NCI-H146 treated with DMSO at 0.1 percent for 48 hours (cell line): ENCODE results near the gene CHST15.

Experiments used
- DNase-seq: peaks from one replicate; lab custom pipeline; 2025; ENCODE audit not compliant: unreplicated experiment; lab: John Stamatoyannopoulos, UW

The CHST15 gene, protein sequence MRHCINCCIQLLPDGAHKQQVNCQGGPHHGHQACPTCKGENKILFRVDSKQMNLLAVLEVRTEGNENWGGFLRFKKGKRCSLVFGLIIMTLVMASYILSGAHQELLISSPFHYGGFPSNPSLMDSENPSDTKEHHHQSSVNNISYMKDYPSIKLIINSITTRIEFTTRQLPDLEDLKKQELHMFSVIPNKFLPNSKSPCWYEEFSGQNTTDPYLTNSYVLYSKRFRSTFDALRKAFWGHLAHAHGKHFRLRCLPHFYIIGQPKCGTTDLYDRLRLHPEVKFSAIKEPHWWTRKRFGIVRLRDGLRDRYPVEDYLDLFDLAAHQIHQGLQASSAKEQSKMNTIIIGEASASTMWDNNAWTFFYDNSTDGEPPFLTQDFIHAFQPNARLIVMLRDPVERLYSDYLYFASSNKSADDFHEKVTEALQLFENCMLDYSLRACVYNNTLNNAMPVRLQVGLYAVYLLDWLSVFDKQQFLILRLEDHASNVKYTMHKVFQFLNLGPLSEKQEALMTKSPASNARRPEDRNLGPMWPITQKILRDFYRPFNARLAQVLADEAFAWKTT

DNA sequence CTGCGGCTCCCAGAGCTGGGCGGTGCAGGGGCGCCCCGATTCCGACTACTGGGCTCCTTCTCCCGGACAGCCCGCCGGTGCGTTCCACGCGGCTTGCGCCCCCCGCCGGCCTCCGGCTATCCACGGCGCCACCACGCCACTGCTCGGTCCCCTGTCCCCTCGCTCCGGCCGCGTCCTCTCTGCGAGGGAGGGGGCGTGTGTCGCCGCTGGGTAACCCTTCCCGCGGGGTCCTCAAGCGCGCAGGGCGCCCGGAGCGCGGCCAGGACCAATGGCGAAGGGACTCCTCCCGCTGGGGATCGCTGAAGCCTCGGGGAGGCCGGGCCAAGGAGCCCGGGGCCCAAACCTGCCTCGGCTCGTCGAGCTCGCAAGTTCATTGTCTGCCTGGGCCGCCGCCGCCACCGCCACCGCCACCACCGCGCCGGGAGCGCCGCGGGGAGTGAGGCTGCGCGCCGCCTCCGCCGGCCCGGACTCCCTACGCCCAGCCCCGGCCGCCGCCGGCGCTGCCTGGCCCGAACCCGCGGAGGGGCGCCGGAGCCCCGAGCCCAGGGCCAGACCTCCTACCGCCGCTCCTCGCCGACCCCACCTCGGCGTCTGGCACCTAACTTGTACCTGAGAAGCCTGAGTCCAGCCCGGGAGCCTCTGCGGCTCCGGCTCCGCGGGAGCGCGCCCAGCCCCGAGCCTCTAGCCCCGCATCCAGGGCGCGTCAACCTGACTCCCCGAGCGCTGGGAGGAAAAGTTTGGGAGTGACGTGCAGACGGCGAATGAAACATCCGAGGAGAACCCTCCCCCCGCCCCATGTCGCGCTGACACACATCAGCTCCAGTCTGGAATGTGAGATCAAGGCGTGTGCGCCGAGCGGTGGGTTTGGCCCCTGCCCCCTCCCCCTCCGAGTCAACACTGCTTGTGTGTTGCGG is at the start of gene CHST15:
Gene CHST15, minus strand, starts transcription at position 739 of the 914 bp plus-strand sequence. CDS start 47,386 bp downstream, outside the sequence.
- DNase-seq: no peak

DNA sequence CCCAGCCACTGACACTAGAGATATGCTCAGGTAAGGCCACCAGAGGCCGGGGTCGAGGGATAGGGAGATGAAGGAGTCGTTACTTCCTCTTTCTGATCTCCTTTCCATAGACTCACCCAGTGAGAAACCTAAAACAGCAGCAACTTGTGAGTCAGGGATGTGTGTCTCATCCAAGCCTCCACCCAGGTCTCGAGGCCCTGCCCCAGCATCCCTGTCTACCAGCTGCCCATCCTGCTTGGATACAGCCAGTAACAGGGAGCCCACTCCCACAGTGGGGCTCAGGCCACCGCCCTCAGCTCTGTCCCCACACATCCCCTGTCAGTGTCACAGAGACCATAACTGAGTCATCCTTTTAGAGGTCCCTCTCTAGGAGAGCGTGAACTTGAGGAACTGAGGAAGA is 49.6 kb upstream of the CHST15 start:
- DNase-seq: no peak

DNA sequence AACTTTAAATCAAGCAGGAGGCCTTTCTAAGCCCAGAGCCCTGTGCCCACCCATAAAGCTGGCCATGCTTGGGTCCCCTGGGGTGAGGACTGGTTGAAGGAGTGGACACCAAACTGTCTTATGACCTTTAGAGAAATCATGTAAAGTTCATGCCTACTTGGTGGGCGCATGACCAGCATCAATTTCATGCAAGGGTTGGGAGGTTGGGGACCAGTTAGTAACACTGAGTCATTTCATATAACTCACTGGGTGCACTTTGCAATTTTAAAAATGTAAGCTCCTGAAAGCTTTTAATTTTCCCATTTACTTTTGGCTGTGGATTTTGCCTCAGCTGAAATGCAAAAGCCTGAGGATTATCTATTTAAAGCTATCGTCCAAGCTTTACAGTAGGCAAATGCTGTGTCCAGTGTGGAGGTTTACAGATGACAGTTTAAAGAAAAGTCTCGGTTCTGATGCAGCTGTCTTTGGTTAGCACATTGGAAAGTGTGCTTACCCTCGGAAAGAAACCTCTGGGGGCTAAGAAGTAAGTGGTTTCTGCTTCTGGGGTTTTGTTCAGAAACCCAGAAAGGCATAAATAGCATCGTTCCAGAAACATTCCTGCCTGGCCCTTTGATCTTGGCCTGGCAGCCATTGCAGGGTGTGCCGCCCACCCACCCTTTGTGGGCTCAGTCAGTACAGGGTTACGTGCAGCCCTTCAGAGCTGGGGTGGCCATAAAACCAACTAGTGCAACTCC is 48.8 kb upstream of the CHST15 start:
- DNase-seq: no peak

DNA sequence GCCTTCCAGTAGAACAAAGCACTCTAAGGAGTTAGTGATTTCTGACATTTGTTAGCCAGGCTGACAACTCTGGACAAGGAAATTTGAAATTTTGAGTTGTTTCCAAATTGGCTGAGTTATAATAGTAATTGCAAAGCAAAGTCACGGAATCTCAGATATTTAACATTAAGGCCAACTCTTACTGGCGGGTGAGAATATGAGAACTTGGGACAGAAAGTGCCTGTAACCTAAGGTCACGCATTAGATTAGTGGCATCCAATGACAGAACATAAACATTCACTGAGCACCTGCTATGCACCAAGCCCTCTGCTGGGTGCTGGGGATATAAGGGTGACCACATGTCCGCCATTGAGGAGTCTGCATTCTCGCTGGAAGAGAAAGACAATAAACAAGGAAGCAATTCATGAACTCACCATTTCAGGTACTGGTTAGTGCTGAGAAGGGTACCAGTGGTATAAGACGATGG is 45.5 kb upstream of the CHST15 start:
- DNase-seq: no peak

DNA sequence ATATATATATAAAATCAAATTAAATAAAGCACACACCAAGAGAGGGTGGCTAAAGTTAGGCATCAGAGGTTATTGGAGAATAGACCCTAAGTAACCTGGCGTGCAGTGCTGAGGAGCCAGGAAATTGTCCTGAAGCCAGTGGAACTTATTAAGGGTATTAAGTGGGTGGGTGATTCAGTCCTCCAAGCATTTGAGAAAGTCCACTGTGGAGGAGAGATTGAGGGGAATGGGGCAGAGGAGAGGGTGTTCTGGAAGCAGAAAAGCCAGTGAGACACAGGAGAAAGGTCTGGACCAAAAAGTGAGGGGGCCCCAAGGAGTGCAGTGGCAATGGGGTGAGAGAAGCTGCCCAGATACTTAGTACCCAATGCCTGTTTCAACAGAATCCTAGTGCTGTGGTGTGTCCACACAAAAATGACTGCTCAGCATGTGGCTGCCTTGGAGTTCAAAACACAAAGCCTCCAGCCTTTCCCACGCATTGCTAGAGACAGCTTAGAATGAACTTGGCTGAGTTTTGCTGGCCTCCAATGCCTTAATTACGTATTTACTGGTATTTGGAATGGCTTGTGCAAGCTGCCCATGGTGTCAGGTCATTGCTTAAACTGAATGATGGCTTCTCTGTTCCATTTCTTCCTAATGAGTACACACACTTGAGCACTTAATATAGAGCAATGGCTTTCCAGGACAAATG is 44.9 kb upstream of the CHST15 start:
- no peak for DNase-seq

DNA sequence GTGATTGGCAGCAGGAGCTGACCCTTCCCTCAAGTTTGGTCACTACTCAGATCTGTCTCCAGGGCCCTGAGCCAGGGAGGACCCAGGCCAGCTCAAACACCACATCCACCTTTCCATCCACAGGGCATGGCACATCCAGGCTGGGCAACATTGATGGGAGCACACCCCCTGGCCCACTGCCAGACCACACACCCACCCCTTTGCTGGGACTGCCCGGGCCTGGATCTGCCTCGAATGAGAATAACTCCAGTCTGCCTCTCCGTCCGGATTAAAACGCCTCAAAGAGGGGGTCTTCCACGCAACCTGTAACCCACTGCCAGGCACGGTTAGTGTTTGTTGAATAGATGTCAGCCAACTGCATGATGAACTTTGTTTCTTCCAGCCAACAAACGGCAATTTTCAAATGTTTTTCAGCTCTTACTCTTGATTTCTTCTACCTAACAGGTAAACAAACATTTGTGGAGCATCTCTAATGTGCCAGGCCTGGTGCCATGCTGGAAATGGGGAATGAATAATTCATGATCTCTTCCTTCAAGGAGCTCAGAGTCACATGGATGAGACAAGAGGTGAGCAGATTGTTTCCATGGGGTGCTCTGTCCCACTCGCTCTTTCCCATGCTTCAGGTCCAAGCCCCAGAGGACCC is 41.0 kb upstream of the CHST15 start:
- no peak for DNase-seq

DNA sequence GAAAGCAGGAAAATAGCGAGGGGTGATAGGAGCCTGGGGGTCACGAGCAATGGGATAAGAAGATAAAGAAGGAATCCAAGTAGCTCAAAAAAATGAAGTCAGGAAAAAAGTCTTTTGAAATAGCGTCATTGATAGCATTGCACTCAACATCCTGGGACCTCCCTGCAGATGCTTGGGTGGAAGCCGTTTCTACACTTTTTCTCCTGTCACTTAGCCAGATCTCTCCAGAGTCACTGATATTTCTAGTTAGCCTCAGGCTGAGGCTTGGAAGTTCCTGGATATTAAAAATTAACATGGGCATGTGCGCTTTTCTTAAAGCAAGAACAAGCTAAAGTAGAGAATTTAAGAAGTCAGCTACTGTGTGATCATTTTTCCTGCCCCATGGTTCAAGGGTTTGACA is 39.5 kb upstream of the CHST15 start:
- DNase-seq: no peak

DNA sequence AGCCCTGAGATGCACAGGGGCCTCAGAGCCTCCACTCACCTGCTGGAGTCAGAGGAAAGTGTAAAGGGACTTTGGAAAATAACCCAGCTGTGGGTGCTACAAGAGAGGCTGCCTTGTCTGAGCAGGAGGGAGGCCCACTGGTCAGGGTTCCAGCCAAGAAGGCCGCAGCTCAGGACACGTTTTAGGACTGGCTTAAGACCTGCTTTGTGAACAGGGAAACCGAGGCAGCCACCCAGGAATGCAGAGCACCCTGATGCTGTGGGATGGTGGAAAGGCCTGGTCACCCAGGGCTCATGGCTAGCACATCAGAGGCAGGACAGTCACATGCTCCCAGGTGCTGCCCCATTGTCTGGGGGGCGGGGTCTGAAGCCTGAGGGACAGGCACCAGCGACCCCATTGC is 38.9 kb upstream of the CHST15 start:
- DNase-seq: no peak

DNA sequence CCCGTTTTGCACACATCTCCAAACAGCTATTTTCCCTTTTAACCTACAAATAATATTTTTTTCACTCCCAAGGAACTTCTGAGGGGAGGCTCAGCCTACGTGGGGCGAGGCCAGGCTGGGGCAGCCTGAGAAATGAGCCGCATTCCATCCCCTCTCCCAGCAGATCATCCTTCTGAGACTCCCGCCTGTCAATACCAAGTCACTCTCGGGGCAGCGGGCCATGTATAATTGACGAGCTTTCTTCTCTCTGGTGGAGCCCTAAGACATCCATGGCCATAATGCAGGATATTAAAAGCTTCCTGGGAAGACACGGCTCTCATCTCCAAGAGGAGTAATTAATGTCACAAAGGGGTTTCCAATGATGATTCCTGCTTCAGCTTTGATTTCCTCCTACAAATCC is 37.8 kb upstream of the CHST15 start:
- DNase-seq: no peak

DNA sequence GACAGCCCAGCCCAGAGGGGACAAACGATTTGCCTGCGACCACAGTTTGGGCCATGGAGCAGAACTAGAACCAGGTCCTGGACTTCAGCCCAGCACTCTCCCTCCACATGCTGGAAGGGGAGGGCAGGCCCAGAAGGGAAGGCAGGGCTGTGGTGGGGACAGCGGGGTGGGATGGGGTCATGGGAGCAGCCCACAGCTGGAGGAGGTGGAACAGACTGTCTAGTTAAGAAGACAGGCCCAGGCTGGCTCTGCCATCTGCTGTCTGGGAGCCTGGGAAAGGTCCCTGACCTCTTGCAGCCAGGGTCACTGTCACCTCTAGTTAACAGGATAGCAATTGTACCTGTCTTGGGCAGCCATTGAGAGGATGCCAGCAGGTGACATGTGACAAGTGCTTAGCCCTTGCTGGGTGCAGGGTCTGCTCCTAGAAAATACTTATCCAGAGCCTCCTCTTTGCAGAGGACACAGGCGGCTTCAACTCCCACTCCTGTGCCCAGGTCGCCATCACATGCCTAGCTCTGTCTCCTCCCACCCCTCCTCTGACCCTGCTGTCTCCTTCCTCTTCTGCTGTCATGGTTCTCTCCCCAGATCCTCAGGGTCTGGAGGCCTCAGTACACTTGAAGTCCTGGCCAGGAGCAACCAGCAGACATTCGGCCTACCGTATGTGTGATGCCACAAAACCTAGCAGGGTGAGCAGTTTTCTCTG is 37.0 kb upstream of the CHST15 start:
- DNase-seq: no peak

DNA sequence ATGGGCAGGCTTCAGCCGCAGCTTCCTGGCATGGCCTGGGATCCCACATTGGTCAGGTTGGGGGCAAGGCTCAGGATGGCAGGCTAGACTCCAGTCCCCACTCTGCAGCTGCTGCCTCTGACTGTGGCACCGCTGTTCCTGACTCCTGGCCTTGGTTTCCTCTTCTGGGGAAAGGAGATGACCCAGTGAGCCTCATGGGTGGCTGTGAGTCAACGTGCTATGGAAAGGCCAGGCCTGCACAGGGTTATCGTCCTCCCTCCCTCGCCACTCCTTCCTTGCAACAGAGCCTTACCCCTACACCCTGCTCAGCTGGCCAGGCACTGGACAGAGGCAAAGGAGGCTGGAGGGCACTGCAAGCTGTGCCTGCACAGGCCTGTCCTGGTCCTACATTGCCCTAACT is 36.1 kb upstream of the CHST15 start:
- no peak for DNase-seq

DNA sequence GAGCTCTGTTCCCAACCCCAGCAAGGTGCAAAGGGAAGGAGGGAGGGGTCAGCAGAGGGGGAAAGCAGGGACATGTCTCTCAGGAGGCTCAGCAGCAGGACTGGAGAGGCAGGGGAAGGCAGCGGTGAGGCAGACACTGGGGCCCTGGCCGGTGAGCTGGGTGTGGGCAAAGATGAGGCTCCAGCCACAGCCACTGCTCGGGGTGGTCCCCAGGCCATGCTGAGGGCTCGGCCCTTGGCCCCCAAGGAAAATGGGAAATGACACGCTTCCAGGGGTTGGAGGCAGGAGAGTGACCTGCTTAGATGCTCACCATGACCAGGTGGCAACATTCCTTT is 35.4 kb upstream of the CHST15 start:
- no peak for DNase-seq

DNA sequence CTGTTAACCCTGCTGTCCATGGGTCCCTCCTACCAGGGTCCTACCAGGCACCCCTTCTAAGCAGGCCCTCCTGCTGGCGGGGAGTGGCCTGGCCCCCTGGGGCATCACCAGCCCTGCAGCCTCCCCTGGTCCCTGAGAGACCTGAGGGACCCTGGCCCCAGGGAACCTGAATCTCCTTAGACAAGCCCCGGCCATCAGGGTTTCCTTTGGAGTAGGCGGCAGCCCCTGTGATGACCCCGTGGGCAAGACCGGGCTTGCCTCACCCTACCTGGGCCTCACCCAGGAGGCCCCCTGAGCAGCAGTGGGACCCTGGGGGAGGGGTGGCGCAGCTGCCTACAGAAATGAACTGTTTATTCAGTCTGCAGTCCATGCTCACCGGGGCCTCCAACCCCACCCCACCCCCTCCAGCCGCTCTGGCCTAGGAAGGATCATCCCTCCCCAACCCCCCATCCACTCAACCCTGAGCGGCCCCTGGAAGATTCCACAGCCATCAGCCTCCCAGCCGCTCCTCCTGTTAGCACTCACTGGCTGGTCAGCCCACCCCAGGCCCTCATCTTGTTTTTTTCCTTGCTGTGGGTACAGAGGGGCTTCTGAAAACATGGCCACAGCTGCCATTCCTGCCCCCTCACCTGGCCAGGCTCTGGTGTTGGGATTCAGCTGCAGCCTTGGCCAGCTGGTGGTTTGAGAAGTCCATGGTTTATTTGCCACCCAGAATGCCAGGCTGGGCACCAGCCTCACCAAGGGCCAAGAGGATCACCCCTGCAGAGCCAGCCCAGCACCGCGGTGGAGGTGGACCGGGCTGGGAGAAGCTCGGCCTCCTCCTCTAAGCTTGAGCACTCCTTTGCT is 34.8 kb upstream of the CHST15 start:
- DNase-seq: no peak

DNA sequence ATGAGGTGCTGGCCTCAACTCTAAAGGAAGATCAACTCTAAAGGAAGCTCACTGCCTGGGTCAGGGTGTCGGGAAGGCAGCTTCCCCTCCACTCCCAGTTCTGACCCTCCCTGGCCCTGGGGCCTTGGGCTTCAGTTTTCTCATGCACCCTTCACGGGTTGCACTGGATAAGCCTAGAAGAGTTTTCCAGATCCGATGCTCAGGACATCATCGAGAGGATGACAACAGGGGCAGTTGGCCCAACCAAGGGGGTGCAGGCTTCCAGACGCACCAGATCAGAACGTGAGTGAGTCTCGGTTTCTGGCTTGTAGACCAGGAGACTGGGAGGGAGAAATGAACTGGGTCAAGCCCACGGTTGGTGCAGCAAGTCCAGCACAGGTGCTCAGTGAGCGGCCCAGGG is 34.2 kb upstream of the CHST15 start:
- DNase-seq: no peak

DNA sequence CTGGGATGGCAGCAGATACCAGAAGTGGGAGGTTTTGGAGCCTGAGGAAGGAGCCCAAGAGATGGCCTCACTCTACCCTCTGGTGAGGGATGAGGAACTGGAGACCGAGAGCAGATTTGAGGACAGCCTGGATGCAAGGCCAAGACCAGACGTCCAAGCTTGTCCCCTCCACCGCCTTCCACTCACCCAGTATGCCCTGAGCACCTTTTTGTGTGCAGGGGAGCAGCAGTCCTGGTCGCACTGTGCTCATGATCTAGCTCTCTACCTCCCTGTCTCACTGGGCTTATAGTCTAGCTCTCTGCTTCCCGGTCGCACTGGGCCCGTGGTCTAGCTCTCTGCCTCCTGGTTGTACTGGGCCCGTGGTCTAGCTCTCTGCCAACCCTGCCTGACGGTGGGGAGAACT is 33.6 kb upstream of the CHST15 start:
- no peak for DNase-seq

DNA sequence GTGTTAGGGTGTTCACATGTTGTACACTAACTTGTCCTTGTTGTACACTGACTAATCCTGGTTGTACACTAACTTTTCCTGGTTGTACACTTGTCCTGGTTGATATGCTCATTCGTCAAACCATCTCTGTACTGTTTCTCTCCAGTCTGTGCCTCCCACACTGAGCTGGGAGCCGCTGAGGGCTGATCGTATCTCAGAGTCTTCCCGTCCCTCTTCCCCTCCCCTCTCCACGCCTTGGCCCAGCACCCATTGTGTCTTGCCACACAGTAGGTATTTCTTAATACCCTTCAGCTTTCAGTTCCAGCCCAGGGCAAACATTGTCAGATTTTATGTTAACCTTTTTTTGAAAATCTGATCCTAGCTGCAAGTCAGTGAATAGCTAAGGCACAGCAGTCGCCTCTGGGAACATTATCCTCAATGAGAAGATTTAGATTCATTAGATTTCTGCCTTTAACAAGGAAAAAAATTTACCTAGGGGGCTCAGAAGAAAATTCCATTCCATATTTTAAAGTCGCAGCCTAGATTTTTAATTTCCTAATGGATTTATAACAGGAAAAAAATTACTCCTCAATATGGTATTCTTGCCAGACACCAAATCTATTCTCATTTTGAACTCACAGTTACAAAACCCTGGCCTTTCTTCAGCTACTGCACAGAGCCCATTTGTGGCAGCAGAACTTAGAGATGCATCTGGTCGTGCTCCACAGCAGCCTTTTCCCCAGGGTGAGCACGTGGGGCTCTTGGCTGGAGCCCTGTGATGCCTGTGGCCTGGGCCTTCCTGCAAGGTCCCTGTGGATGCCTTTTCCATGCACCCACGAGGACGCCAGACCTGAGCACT is 33.0 kb upstream of the CHST15 start:
- DNase-seq: no peak

DNA sequence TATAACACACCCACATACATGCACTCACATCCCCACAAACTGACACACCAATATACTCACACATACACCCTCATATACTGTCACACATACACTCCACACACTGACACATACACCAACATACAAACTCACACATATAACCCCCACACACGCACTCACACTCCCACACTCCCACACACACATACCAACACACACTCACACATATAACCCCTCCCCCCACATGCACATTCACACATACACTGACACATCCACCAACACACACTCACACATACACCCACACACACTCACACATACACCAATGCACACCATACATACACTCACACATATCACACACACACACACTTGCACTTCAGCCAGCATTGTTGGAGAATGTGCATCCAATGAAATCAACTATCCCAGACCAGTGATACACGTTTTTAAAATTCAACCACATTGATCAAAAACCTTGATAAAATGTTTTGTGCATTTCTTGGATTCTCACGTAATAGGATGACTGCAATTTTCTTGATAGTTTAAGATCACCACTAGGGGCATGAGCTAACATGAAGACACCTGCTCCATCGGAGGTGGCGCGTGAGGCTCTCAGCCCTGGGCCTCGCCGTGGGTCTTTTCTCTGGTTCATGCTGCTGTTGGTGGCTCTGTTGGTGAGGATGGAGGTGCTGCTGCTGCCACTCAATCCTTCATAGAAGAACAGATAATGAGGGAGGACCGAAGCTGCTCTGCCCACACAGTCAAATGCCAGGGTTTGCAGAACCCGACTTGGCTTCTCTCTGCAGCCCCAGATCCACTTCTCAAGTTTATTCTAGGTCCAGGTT is 32.1 kb upstream of the CHST15 start:
- DNase-seq: no peak
